Measurements from ENCODE around the gene CLRN2.
"Not testable (repeated sequence)": the region's sequence is repeated elsewhere in the genome, so short reads cannot be mapped to it uniquely, and the experiment has no call there.

CLRN2 gene

DNA sequence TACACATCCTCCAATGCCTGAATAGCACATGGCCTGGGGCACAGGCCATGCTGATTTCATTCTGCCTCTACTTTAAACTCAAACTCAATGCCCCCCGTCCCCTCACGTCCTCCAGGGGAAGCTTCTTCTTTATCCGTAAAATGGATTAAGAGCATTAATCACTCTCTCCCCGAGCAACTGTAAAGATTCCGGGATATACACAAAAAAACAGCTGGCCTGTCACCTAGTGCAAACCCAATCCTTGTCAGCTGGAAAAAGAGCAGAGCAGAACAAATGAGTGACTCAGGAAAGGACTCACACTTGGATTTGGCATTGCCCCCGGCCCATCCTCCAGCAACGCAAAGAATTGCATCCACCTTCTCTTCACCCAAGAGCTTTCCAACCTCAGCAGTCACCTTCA is 10.9 kb upstream of the CLRN2 start:
- DNase-seq (ENCODE audit: low read depth), result no peak

DNA sequence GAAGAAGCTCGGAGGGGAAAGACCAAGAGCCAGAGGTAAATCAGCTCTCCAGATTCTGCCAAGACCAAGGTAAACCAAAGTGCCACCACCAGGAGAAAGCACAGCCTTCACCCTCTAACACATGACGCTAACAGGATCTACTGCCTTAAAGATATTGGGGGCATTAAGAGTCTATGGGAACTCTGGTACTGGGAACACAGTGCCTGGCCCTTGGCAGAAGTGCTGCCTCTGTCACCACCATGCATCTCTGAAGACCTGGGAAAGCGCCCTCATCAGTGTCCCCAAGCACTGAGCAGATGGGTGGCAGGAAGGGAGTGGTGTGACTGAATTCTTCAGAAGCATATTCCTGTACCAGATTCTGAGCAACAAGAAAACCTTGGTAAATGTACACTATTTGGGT is 4.4 kb upstream of the CLRN2 start:
- DNase-seq (ENCODE audit: low read depth), result no peak

DNA sequence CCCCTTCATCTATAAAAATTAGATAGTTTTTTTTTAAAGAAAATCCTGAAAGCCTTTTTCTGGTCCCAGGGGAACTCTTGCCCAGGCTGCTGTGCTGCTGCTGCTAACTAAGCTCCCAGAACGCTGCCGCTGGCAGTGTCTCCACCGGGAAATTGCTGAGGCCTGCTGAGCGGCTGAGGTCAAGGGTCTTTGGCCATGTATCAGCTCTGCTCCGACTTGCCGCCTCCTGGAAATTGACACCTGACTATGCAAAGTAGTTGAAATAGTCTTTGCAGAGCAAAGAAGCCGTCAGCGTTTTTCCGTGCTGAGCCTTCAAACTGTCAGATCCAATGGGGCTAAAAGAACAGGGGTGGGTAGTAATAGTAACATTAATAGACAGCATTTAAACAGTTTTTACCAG is 3.9 kb upstream of the CLRN2 start:
- no peak for DNase-seq (ENCODE audit: low read depth)

GRCh38 chr4:17511509-17511949 is 3.4 kb upstream of the CLRN2 start:
- DNase-seq (ENCODE audit: low read depth), result peak; percentile 35

- peak; percentile 62 for DNase-seq (ENCODE audit: low read depth)
Observed at GRCh38 chr4:17511950-17512795, 2.8 kb upstream of the CLRN2 start, which contains the start of gene QDPR. QDPR (minus strand) TSS chr4:17512090; CDS start chr4:17512054, 36 bp downstream.

GRCh38 chr4:17512973-17513665 is 1.8 kb upstream of the CLRN2 start:
- no peak for DNase-seq (ENCODE audit: low read depth)

DNA sequence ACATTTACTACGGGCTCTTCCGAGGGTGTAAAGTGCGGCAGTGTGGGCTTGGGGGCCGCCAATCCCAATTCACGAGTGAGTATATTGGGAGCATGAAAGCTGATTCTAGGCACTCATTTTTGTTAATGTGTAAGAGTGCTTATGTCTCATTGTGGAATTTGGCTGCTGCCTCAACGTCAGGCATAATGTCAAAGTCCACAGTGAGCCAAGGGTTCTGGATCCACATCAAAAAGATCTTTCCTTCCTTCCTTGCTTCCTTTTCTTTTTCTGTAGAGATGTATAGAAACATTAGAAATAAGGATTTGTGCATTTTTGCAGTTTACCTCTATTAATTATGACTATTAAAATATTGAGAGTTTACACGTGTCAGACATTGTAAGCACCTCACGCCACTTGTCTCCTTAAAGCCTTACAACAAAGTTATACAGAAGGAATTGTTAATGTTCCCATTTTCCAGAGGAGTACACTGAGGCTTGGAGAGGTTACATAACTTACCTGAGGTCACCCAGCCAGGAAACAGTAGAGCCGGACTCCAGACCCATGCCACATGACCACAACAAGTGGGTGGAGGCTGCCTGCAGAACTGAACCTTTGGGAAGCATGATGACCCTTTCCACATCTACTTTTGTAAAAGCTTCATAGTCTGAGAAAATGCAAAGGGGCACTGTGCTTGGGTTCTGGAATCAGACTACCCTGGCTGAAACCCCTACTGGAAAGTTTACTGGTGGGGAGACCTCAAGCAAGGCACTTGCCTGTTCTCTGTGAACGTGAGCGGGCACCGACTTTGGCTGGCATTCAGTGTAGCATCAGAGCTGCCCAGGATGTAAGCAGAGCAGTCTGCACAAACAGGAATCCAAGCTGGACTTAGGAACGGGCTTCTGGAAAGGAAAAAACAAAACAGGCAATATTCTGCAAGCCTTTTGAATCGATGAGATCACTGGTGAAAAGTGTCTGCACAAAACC is 761 bp downstream of the CLRN2 start:
- no peak for DNase-seq (ENCODE audit: low read depth)

GRCh38 chr4:17516980-17517379 is 2.0 kb downstream of the CLRN2 start:
- no peak for DNase-seq (ENCODE audit: low read depth)

- no peak for DNase-seq (ENCODE audit: low read depth)
Observed at GRCh38 chr4:17517664-17518063, 2.7 kb downstream of the CLRN2 start.

DNA sequence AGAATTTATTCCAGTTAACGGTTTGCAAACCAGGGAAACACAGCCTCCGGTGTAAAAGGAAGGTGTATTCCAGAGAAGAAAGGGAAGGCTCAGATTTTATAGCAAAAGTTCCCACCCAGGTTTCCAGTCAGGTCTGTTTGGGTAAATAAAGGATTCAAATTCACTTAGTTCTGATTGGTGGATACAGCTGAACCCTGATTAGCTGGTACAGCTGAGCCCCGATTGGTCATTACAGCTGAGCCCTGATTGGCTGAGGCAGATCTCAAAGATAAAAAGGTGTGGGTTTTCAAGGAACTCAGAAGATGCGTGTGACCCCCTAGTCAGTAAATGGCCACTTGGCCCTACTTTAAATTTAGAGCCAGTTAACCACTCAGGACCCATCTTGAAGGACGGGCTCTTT is 6.6 kb downstream of the CLRN2 start:
- no peak for DNase-seq (ENCODE audit: low read depth)

DNA sequence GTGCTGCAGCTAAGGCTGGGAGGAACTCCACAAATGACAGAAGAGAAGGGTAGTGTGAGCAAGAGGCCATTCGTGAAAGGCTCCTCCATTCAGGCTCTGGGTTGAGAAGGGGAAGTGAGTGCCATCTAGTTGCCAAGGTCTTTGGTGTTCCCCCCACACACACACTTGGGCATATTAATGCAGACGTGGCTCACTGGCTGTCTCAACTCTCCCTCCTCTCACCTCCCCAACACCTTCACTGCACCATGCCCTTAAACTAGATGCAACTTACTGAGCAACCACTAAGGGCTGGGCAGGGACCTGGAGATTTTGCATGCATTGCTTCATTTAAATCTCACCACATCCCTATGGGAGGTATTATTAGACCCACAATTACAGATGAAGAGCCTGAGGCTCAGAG is 8.7 kb downstream of the CLRN2 start:
- DNase-seq (ENCODE audit: low read depth), result no peak

GRCh38 chr4:17526695-17527477 is 11.9 kb downstream of the CLRN2 start:
- DNase-seq (ENCODE audit: low read depth), result no peak

GRCh38 chr4:17528551-17529165 is 13.7 kb downstream of the CLRN2 start:
- no peak for DNase-seq (ENCODE audit: low read depth)

GRCh38 chr4:17531538-17532285 is 16.7 kb downstream of the CLRN2 start:
- DNase-seq (ENCODE audit: low read depth), result no peak

- no peak for DNase-seq (ENCODE audit: low read depth)
Observed at GRCh38 chr4:17534705-17535104, 19.7 kb downstream of the CLRN2 start.

DNA sequence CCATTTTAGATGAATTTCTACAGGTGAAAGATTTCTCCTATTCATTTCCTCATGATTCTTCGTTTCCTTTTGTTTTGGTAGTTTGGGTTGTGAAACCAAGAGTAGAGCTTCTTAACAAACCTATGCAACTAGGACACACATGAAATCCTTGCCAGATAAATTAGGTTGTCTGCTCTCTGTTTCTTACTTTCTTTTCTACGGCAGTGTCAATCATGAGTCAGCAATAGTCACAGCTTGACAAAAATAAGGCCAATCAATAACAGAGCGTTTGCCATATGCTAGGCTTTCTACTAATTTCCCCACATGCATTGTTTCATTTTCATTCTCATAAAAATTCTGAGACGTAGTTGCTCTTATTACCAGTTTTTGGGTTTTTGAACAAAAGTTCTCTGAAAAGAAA is 20.3 kb downstream of the CLRN2 start:
- no peak for DNase-seq (ENCODE audit: low read depth)

- no peak for DNase-seq (ENCODE audit: low read depth)
Observed at GRCh38 chr4:17535906-17536305, 20.9 kb downstream of the CLRN2 start.

- not testable (repeated sequence) for DNase-seq (ENCODE audit: low read depth)
Observed at GRCh38 chr4:17537060-17537459, 22.1 kb downstream of the CLRN2 start.

DNA sequence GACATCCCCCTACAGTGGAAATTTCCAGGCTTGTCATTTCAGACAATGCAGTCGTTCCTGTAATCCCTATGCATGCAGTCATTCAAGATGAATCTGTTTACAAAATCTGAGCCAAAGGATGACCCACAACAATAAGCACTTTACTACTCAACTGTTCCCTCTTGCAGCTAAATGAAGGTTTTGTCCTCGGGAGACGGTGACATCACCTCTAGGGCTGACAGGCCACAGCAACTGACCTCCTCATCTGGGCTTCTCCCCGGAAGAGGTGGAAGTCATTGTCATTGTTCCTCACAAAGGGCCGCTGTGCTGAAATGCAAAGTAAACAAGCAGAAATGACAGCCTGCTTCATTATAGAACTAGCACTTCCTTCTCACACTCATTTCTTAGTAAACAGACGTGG is 29.2 kb downstream of the CLRN2 start:
- DNase-seq (ENCODE audit: low read depth), result no peak

DNA sequence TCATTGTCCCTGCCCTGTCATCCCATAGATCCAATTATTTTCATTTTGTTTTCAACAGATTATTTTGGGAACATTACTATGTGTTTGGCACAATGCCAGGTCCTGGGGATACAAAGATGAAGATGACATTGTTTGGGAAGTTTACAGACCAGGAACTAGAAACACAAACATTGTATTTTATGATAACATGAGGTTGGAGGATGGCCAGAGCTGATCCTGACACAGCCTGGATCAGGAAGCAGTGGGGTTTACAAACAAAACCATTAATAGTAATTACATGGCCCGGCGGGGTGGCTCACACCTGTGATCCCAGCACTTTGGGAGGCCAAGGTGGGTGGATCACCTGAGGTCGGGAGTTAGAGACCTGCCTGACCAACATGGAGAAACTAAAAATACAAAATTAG is 29.9 kb downstream of the CLRN2 start:
- no peak for DNase-seq (ENCODE audit: low read depth)
